Measurements from ENCODE around the gene GATA2. TPM values are rescaled to one million over a fixed set of nuclear protein-coding genes. Genes with fewer than 3 reads are reported as not detected.

GATA2 gene
- total RNA-seq, 1 experiment from 2014 or later = 74.6 TPM

DNA sequence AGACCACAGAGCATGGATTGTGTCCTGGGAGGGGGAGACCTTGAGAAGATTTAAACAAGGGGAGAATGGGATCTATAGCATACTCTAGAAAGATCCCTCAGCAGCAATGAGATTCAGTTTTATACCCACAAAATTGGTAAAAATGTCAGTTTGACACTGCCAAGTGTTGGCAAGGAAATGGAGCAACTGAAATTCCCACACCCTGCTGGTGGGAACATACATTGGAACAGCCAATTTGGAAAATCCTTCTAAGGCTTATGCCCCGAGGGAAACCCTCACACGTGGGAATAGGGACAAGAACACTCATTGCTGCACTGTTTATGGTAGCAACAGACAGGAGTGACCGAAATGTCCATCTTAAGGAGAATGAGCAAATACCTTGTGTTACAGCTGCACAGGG is 21.3 kb downstream of the GATA2 start:
- intact Hi-C loops (cut with micrococcal nuclease; ENCODE audit: unreplicated experiment) = no loop called here
- DNase-seq (ENCODE audit: low read depth, low spot score) (no peak), ATAC-seq (no peak)
- BruUV-seq (replicated peaks) = no TSS peak
- CTCF ChIA-PET = no interaction called here
- in situ Hi-C loops (cut with HindIII; ENCODE audit: low pct_unique_long_range_greater_than_20kb, low sequenced_read_pairs) = no loop called here
- no peaks in the 10 kb centered on the region for H3K27me3 ChIP-seq (ENCODE audit: control insufficient read depth, insufficient read depth, low read length)
- H3K4me3 ChIP-seq (ENCODE audit: low read depth in 2 of 2, low read length in 2 of 2) = no peak overlapping the region
- no peaks in the 10 kb centered on the region for H3K36me3 ChIP-seq (ENCODE audit: control insufficient read depth, insufficient read depth, low read length)
- H3K4me1 ChIP-seq (ENCODE audit: control insufficient read depth, insufficient read depth, low read length) = no peaks in the 10 kb centered on the region
- TF ChIP-seq SIN3A (IDR thresholded peaks at IDR 0.05; ENCODE audit: borderline replicate concordance, insufficient read depth, low read depth, low read length) (no peak), TCF7L2 (IDR thresholded peaks at IDR 0.05; ENCODE audit: low read depth, low read length) (no peak), POLR2AphosphoS5 (IDR thresholded peaks at IDR 0.05; ENCODE audit: low read depth, low read length) (no peak)
- TF ChIP-seq, protein P1, sequence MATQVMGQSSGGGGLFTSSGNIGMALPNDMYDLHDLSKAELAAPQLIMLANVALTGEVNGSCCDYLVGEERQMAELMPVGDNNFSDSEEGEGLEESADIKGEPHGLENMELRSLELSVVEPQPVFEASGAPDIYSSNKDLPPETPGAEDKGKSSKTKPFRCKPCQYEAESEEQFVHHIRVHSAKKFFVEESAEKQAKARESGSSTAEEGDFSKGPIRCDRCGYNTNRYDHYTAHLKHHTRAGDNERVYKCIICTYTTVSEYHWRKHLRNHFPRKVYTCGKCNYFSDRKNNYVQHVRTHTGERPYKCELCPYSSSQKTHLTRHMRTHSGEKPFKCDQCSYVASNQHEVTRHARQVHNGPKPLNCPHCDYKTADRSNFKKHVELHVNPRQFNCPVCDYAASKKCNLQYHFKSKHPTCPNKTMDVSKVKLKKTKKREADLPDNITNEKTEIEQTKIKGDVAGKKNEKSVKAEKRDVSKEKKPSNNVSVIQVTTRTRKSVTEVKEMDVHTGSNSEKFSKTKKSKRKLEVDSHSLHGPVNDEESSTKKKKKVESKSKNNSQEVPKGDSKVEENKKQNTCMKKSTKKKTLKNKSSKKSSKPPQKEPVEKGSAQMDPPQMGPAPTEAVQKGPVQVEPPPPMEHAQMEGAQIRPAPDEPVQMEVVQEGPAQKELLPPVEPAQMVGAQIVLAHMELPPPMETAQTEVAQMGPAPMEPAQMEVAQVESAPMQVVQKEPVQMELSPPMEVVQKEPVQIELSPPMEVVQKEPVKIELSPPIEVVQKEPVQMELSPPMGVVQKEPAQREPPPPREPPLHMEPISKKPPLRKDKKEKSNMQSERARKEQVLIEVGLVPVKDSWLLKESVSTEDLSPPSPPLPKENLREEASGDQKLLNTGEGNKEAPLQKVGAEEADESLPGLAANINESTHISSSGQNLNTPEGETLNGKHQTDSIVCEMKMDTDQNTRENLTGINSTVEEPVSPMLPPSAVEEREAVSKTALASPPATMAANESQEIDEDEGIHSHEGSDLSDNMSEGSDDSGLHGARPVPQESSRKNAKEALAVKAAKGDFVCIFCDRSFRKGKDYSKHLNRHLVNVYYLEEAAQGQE (IDR thresholded peaks at IDR 0.05; ENCODE audit: insufficient read depth in 1 of 2, low read depth in 2 of 2, low read length in 1 of 2) = no peak
- TF ChIP-seq, protein P2, sequence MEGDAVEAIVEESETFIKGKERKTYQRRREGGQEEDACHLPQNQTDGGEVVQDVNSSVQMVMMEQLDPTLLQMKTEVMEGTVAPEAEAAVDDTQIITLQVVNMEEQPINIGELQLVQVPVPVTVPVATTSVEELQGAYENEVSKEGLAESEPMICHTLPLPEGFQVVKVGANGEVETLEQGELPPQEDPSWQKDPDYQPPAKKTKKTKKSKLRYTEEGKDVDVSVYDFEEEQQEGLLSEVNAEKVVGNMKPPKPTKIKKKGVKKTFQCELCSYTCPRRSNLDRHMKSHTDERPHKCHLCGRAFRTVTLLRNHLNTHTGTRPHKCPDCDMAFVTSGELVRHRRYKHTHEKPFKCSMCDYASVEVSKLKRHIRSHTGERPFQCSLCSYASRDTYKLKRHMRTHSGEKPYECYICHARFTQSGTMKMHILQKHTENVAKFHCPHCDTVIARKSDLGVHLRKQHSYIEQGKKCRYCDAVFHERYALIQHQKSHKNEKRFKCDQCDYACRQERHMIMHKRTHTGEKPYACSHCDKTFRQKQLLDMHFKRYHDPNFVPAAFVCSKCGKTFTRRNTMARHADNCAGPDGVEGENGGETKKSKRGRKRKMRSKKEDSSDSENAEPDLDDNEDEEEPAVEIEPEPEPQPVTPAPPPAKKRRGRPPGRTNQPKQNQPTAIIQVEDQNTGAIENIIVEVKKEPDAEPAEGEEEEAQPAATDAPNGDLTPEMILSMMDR (IDR thresholded peaks at IDR 0.05) = no peak
- no peaks in the 10 kb centered on the region for H3K9me3 ChIP-seq (ENCODE audit: control insufficient read depth, insufficient read depth, low read depth, low read length)
- POLR2A ChIA-PET = no interaction called here
- no peak overlapping the region for H3K27ac ChIP-seq (ENCODE audit: low read length)

DNA sequence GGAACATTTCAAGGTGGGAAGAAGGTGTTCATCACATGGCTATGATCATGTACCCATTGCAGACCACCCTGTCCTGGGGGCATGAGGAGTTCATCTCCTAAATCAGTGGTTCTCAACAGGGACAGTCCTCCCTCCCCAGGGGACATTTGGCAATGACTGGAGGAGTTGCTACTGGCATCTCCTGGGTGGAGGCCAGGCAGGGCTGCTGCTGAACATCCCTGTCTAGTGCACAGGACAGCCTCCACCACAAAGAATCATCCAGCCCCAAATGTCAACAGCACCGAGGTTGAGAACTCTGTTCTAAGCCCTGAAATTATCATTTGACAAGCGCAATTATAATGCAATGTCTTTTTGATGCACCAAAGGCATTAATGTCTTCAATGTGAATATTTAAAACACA is 21.9 kb downstream of the GATA2 start:
- ChIA-PET POLR2A (no interaction called here), CTCF (no interaction called here)
- in situ Hi-C loops (cut with HindIII; ENCODE audit: low pct_unique_long_range_greater_than_20kb, low sequenced_read_pairs) (no loop called here), intact Hi-C loops (cut with micrococcal nuclease; ENCODE audit: unreplicated experiment) (no loop called here)
- no peaks in the 10 kb centered on the region for H3K36me3 ChIP-seq (ENCODE audit: control insufficient read depth, insufficient read depth, low read length)
- no peak for ATAC-seq
- DNase-seq (ENCODE audit: low read depth, low spot score) = no peak
- H3K27ac ChIP-seq (ENCODE audit: low read length) = no peak overlapping the region
- BruUV-seq (replicated peaks) = no TSS peak
- H3K9me3 ChIP-seq (ENCODE audit: control insufficient read depth, insufficient read depth, low read depth, low read length) = no peaks in the 10 kb centered on the region
- no peak overlapping the region for H3K4me3 ChIP-seq (ENCODE audit: low read depth in 2 of 2, low read length in 2 of 2)
- no peaks in the 10 kb centered on the region for H3K27me3 ChIP-seq (ENCODE audit: control insufficient read depth, insufficient read depth, low read length)
- no peaks in the 10 kb centered on the region for H3K4me1 ChIP-seq (ENCODE audit: control insufficient read depth, insufficient read depth, low read length)
- TF ChIP-seq POLR2AphosphoS5 (IDR thresholded peaks at IDR 0.05; ENCODE audit: low read depth, low read length) (no peak), TCF7L2 (IDR thresholded peaks at IDR 0.05; ENCODE audit: low read depth, low read length) (no peak), SIN3A (IDR thresholded peaks at IDR 0.05; ENCODE audit: borderline replicate concordance, insufficient read depth, low read depth, low read length) (no peak)

DNA sequence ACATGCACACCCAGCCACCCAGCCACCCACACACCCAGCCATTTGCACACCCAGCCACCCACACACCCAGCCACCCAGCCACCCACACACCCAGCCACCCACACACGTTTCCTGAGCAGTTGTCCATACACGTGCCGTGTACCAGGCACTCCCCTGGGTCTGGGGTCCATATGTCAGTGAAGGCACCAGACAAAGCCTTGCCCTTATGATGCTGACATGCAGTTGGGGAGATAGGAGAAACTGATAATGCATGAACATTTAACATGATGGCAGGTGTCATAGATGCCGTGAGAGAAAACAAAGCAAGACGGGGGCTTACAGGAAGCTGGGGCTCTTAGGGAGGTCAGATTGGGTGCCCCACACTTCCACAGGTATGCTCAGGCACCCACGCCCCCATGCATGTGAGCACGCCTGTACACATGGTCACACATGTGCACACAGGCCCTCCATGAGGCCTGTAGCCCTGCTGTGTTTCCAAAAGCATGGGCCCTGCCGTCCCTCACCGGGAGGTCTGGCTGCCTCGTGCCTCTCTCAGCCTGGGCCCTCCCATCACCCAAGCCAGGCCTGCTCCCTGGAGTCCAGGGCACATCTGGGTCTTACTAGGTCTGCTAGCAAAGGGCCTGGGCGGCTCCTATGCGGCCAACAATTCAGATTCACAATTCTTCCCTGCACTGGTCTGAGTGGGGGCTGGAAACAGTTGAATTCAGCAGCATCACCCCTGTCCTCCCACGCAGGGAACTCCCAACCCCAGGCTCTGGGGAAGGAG is 22.7 kb downstream of the GATA2 start:
- Histone ChIP-seq H3K9me3 (ENCODE audit: control insufficient read depth, insufficient read depth, low read depth, low read length) (no peaks in the 10 kb centered on the region), H3K4me3 (ENCODE audit: low read depth in 2 of 2, low read length in 2 of 2) (no peak overlapping the region), H3K36me3 (ENCODE audit: control insufficient read depth, insufficient read depth, low read length) (no peaks in the 10 kb centered on the region), H3K27ac (ENCODE audit: low read length) (no peak overlapping the region), H3K4me1 (ENCODE audit: control insufficient read depth, insufficient read depth, low read length) (no peaks in the 10 kb centered on the region), H3K27me3 (ENCODE audit: control insufficient read depth, insufficient read depth, low read length) (no peaks in the 10 kb centered on the region)
- ChIA-PET CTCF (no interaction called here), POLR2A (no interaction called here)
- intact Hi-C loops (cut with micrococcal nuclease; ENCODE audit: unreplicated experiment) (no loop called here), in situ Hi-C loops (cut with HindIII; ENCODE audit: low pct_unique_long_range_greater_than_20kb, low sequenced_read_pairs) (no loop called here)
- TF ChIP-seq SIN3A (IDR thresholded peaks at IDR 0.05; ENCODE audit: borderline replicate concordance, insufficient read depth, low read depth, low read length) = no peak
- no peak for TF ChIP-seq TCF7L2 (IDR thresholded peaks at IDR 0.05; ENCODE audit: low read depth, low read length)
- TF ChIP-seq, protein P2 (IDR thresholded peaks at IDR 0.05) = no peak
- TF ChIP-seq POLR2AphosphoS5 (IDR thresholded peaks at IDR 0.05; ENCODE audit: low read depth, low read length) = no peak
- TF ChIP-seq, protein P1 (IDR thresholded peaks at IDR 0.05; ENCODE audit: insufficient read depth in 1 of 2, low read depth in 2 of 2, low read length in 1 of 2) = no peak
- no peak for DNase-seq (ENCODE audit: low read depth, low spot score)
- ATAC-seq = no peak
- BruUV-seq (replicated peaks) = no TSS peak

Data from Panc1 (cell line).